GM18867 (cell line): ENCODE data around the gene C10orf62.

Experiments used
- ATAC-seq: cut with Tn5 transposase; IDR thresholded peaks from one replicate; pipeline ENCODE4 v1.9.1; 2021; ENCODE audit warnings: mild to moderate bottlenecking, moderate library complexity; ENCODE audit not compliant: unreplicated experiment

C10orf62 gene

GRCh38 chr10:97584060-97584797, 5.3 kb upstream of the C10orf62 start, which contains the start of gene HOGA1:
TSS of gene HOGA1 (plus strand) at chr10:97584389. CDS start at chr10:97584704, 315 bp downstream.
- ATAC-seq, result no peak

DNA sequence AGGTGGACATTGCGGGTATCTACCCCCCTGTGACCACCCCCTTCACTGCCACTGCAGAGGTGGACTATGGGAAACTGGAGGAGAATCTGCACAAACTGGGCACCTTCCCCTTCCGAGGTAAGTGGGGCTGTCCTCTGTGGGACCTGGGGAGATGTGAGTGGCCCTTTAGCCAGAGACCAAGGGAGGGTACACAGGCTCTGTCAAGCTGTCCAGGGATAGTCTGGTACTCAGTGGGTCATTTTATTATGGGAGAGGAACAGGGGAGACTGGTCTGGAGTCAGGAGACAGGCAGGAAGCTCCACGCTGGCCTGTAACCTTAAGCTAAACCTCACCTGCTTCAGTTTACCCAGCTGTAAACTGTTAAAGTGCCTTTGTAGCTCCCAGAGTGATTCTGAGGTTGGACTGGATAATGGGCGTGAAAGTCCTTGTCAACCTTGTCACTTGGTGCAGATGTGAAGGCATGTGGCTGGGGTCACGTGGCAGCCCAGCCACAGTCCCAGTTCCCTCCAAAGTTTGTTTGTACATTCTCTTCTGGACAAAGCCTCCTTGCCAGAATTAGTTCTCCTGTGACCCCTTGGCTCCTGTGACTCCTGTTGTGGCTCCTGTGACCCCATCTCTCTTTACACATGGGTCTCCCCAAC, 4.6 kb upstream of the C10orf62 start:
- no peak for ATAC-seq

GRCh38 chr10:97585439-97585811, 4.1 kb upstream of the C10orf62 start:
- no peak for ATAC-seq

DNA sequence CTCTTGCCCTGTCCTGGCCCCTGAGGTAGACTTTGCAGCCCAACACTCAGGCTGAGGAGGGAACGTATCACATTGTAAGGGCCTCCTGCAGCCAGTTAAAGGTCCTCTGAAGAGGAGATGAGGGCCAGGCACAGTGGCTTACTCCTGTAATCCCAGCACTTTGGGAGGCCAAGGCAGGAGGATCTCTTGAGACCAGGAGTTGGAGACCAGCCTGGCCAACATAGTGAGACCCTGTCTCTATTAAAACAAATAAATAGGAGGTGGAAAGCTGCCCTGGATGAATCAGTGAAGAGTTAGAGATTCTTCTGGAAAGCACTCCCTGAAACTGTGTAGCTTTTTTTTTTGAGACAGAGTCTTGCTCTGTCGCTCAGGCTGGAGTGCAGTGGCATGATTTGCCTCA, 2.3 kb upstream of the C10orf62 start:
- ATAC-seq, result no peak

DNA sequence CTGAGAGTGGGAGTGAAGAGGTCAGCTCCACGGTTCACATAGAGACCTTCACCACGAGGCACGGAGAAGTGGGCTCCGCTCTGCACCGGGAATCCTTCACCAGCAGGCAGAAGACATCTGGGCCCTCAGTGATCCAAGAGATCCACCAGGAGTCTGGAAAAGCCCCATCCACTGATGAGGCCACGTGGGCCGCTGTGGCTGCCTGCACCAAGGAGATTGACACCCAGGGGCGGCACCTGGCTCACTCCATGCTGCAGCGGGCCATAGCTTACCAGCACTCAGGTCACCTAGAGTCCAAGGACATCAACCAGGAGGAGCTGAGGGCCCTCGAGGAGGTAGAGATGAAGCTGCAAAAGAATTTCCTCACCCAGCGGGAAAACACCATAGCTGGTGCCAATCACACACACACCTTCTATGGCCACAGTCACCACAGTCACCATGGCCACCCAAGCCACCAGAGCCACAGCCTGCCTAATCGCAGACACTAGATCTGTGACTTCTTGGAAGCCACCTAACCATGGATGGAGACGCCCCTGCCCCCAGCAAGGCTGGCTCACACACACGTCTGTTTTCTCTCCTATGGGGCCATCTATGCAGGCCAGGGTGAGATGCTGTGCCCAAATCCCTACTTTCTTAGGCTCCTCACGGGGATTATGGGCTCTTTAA, 694 bp downstream of the C10orf62 start:
- no peak for ATAC-seq

- ATAC-seq, result no peak
Observed at GRCh38 chr10:97590748-97591495, 1.4 kb downstream of the C10orf62 start.

DNA sequence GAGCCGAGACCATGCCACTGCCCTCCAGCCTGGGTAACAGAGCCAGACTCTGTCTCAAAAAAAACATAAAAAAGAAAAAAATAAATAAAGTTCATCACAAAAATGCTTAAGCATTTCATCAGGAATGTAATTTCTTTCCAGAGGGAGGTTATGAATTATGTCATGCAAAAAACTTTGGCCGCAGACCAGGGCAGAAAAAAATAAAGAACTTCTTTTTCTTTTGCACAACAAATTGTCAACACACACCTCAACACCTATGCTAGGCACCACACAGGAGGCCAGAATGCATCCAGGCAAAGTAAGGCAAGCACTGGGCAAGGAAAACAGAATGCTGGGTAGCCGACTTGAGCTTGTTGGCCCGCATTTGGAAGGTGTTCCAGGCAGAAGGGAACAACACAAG, 3.9 kb downstream of the C10orf62 start:
- no peak for ATAC-seq

DNA sequence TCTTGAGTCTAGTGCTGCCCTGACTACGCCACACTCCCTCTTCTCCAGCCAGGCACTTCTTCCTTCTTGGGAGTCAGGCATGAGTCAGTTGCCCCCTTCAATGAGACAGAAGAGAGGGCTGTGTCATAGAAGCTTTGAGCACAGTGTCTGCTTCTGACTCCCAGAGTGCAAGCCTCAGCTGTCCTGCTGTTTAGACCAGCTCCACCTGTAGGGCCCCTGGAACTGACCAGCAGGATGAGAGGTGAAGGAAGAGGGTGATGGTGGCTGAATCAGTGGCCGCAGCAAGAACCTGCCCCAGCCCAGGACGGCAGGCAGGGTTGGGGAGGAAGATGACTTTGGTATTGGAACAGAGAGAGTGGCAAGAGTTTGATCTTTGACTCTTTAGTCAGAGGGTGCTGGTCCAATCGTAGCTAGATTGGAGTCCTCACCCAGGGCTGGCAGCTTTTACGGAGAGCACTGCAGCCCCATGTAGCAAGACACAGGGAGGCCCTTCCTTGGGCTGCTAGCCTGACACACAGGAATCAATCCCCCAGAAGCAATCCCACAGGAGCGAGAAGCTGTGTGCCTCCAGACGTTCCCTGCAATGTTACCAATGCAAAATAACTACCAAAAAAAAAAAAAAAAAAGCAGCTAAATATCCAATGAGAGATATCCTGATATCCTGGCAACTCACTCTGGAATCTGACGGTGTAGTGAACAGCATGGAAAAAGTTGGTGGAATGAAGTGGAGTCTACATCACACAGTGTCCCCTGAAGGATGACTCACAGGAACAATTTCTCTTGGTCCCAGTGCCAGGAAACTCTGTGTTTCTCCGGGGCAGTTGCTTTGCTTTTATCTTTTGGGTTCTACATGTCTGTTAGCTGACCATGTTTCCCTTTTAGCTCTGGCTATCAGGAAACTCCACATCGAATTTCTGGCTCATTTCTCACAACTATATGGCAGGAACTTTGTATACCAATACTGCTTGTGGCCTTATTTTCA, 6.9 kb downstream of the C10orf62 start:
- no peak for ATAC-seq

DNA sequence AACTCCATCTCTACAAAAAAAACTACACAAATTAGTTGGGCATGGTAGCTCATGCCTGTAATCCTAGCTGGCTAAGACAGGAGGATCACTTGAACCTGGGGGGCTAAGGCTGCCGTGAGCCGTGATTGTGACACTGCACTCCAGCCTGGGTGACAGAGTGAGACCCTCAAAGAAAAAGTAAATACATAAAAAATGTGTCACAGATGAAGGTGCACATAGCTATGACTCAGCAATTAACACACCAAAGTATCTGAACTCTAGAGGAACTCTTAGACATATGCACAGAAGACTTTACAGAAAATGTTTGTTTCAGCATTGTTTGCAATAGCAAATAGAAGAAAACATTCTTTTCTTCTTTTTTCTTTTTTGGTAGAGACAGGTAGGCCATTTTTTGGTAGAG, 8.3 kb downstream of the C10orf62 start:
- no peak for ATAC-seq

GRCh38 chr10:97598407-97599271, 9.1 kb downstream of the C10orf62 start:
- no peak for ATAC-seq

GRCh38 chr10:97599272-97599619, 9.7 kb downstream of the C10orf62 start:
- ATAC-seq, result no peak

GRCh38 chr10:97600616-97601015, 11.1 kb downstream of the C10orf62 start:
- no peak for ATAC-seq

DNA sequence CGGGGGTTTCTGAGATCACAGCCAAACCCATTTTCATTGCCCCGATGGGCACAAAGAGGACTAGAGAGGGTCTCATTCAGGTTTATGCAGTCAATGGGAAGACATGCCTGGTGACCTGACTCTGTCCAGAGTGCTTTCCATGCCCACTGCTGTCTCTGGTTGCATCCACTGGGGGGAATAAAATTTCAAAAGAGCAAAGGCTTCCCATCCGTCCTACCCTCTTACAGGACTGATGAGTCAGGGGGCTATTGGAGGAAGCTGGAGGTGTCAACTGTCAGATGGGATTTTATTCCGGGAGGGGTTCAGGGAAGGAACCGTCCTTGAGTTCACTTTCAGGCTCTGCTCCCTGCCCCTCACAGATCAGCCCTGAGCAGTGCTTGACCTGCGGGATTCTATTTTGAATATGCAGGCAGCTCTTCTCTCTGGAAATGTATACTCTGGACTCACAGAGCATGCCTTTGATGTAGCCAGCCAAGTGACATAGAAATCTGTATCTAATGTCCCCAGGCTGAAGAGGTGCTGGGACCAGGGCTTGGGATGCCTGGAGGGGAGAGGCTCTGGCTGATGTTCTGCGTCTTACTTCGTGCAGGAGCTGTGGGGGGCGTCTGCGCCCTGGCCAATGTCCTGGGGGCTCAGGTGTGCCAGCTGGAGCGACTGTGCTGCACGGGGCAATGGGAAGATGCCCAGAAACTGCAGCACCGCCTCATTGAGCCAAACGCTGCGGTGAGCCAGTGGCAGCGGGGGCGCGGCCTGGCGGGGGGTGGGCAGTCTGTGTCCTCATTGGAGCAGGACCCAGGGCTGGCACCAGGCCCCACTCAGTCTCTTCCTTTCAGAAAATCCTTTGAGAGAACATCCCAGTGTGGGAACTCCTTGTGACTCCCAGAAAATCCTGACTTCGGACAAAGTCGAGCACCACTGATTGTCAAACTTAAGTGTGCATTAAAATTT, 12.0 kb downstream of the C10orf62 start:
- ATAC-seq, result no peak

GRCh38 chr10:97607095-97607636, 17.6 kb downstream of the C10orf62 start:
- ATAC-seq, result no peak

DNA sequence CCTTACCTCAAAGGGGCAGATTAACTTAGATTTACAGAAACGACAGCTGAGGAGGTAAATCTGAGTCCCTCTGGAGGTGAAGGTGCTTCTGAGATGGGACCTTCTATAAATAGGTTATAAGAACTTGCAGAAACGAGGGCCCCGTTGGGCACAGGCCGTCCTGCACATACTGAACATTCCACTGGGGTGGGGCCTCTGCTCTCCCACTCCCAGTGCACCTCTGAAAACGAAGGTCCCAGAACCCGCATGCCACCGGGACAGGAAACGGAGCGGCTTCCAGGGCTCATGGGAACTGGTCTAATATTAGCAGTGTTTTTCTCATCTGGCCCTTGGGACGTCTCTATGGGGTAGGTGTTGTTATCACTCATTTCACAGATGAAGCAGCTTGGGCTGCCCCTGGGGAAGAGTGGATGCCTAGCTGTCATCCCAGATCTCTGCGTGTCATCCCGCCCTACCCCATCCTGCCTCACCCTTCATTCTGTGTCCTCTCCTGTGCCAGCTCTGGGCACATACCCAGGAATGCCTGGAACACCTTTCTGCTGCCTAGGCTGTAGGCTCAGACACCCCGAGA, 19.6 kb downstream of the C10orf62 start:
- ATAC-seq, result no peak

- ATAC-seq, result no peak
Observed at GRCh38 chr10:97611473-97611872, 22.0 kb downstream of the C10orf62 start.

DNA sequence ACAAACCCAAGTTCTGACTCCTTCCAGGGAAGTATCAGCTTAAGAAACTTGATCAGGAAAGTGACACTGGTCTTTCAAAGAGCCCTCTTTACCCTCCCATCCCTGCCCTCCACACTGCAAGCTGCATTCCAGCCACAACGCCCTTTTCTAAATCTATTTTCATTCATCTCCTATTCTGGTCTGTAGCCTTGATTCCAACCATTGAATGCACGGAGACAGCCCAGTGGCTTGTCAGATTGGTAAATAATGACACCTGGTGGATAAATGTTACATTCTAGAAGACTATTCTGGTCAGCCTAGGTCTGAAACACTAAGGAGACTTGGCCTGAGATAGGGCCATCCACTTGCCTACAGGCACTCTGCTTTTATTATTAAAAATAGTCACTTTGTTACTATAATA, 22.9 kb downstream of the C10orf62 start:
- no peak for ATAC-seq

GRCh38 chr10:97618285-97618684, 28.8 kb downstream of the C10orf62 start:
- ATAC-seq, result no peak
